Fibroblast of lung (primary cell): ENCODE data around the gene LMO4. TPM values are rescaled to one million over a fixed set of nuclear protein-coding genes. Genes with fewer than 3 reads are reported as not detected.

Experiments
- DNase-seq, 2 donors: peaks; one replicate each; pipeline versions ENCODE4 v3.0.0 to v3.0.0-alpha.2; 2010; ENCODE audit warnings: low read depth in 2 of 2
- H2AFZ ChIP-seq: 2 replicates; pipeline ENCODE4 v1.5.1; 2012; ENCODE audit warnings: low read length, control low read depth, inconsistent platforms
- H3K27ac ChIP-seq: 2 replicates; pipeline ENCODE4 v1.5.1; 2011; ENCODE audit warnings: low read length, control low read depth; ENCODE audit not compliant: insufficient read depth
- H3K27me3 ChIP-seq: 2 replicates; pipeline ENCODE4 v1.5.1; 2011; ENCODE audit warnings: mild to moderate bottlenecking, low read length; ENCODE audit not compliant: control insufficient read depth, insufficient read depth
- H3K36me3 ChIP-seq: 2 replicates; pipeline ENCODE4 v1.5.1; 2011; ENCODE audit warnings: low read length; ENCODE audit not compliant: control insufficient read depth, insufficient read depth
- H3K4me1 ChIP-seq: 2 replicates; pipeline ENCODE4 v1.5.1; 2011; ENCODE audit warnings: low read length; ENCODE audit not compliant: control insufficient read depth, insufficient read depth; ENCODE audit errors: extremely low read depth
- H3K4me2 ChIP-seq: 2 replicates; pipeline ENCODE4 v1.5.1; 2011; ENCODE audit warnings: low read length, control low read depth; ENCODE audit not compliant: insufficient read depth; ENCODE audit errors: extremely low read depth
- H3K4me3 ChIP-seq, 4 experiments: fragments of 200-600 bp in 1 of 4; sonication (generic) in 1 of 4; replicated peaks in 1 of 4; 2 replicates each; pipeline ENCODE4 v1.5.1; 2011 to 2016; ENCODE audit warnings: low read length in 4 of 4, low read depth in 3 of 4, mild to moderate bottlenecking in 3 of 4, control low read depth in 2 of 4, inconsistent platforms in 1 of 4, mixed read lengths in 1 of 4; ENCODE audit not compliant: insufficient read depth in 1 of 4; ENCODE audit errors: control extremely low read depth in 1 of 4
- H3K79me2 ChIP-seq: 2 replicates; pipeline ENCODE4 v1.5.1; 2012; ENCODE audit warnings: mild to moderate bottlenecking, low read length, inconsistent platforms; ENCODE audit not compliant: control insufficient read depth, insufficient read depth
- H3K9ac ChIP-seq: 2 replicates; pipeline ENCODE4 v1.5.1; 2011; ENCODE audit warnings: mild to moderate bottlenecking, low read length, control low read depth; ENCODE audit not compliant: insufficient read depth
- H3K9me3 ChIP-seq: 2 replicates; pipeline ENCODE4 v1.5.1; 2012; ENCODE audit warnings: low read depth, low read length; ENCODE audit not compliant: control insufficient read depth, insufficient read depth
- H4K20me1 ChIP-seq: 2 replicates; pipeline ENCODE4 v1.5.1; 2011; ENCODE audit warnings: low read length; ENCODE audit not compliant: control insufficient read depth, insufficient read depth; ENCODE audit errors: extremely low read depth
- CTCF ChIP-seq, 2 donors: IDR thresholded peaks in 1 of 2; conservative IDR thresholded peaks in 1 of 2; 1 replicate in 1 of 2; 2 replicates in 1 of 2; pipeline ENCODE4 v1.5.1; 2011 to 2012; ENCODE audit warnings: low read length in 2 of 2, control low read depth in 1 of 2, inconsistent platforms in 1 of 2, low read depth in 1 of 2, mild to moderate bottlenecking in 1 of 2
- EZH2 ChIP-seq: IDR thresholded peaks from 2 replicates; pipeline ENCODE4 v1.5.1; 2012; ENCODE audit warnings: low read length, control low read depth, mild to moderate bottlenecking; ENCODE audit errors: missing control alignments
- polyA minus RNA-seq: library from RNA; depleted of rRNA, polyadenylated mRNA; stranded (reverse); fragments of >200 nt; gene quantifications from 2 replicates; pipeline ENCODE4 v1.2.3, GENCODE V29; 2011; ENCODE audit warnings: low replicate concordance
- polyA plus RNA-seq, 2 donors: library from polyadenylated mRNA; depleted of rRNA in 1 of 2; stranded (reverse) in 1 of 2; unstranded in 1 of 2; fragments of >200 nt; gene quantifications; 2 replicates each; pipeline ENCODE4 v1.2.1, GENCODE V29; 2011 to 2012; ENCODE audit warnings: missing spikeins in 1 of 2
- total RNA-seq: library from RNA; depleted of rRNA; stranded (reverse); fragments of >200 nt; gene quantifications from 2 replicates; pipeline ENCODE4 v1.2.1, GENCODE V29; 2014

The LMO4 gene
- total RNA-seq (54.4 and 61.9 TPM in 2 replicates), polyA plus RNA-seq (91.4 and 101 TPM in 2 replicates), polyA minus RNA-seq (35.6 and 41.9 TPM in 2 replicates)
- 65.2 and 72.5 TPM in 2 replicates for polyA plus RNA-seq (2012)

- Histone ChIP-seq H3K79me2 (peaks cover 41% of the 10 kb centered on the region), H3K27ac (peak within 1 kb of the TSS; percentile 92), H3K4me2 (peak within 1 kb of the TSS; percentile 99), H3K9ac (peak within 1 kb of the TSS; percentile 86), H3K36me3 (no peaks in the 10 kb centered on the region), H4K20me1 (no peaks in the 10 kb centered on the region), H2AFZ (peak within 1 kb of the TSS; percentile 94), H3K4me1 (peaks cover 5% of the 10 kb centered on the region), H3K27me3 (no peaks in the 10 kb centered on the region), H3K9me3 (no peaks in the 10 kb centered on the region), H3K4me3 (peak within 1 kb of the TSS; percentile 82 to 95 (median 87))
- TF ChIP-seq EZH2 (no peak), CTCF (conservative IDR thresholded peaks at IDR 0.05 in 1 of 2, IDR thresholded peaks at IDR 0.05 in 1 of 2; ENCODE audit: low read depth in 1 of 2, low read length in 2 of 2) (no peak)
- DNase-seq = peak; percentile 98 to 99
Measured at GRCh38 chr1:87328272-87329050, at the start of gene LMO4. Gene LMO4 (plus strand): TSS chr1:87328880. CDS start chr1:87332016, 3,136 bp downstream.

DNA sequence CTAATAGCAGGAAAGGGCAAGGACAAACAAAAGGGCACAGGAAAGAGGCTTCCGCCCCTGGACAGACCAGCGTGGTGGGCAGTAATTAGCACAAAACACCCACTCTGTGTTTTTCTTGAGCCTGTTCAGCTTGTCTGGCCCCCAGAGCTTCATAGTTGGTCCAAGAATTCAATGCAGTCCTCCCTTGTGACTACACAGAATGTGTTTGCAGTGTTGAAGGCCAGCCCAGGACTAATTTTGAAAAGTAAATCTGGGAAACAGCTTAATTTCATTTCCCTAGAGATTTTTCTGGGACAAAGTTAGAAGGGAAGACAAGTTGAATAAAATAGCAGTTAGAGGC lies 49.2 kb upstream of the LMO4 start:
- Histone ChIP-seq H3K4me1 (no peaks in the 10 kb centered on the region), H4K20me1 (no peaks in the 10 kb centered on the region), H3K4me3 (no peak overlapping the region), H2AFZ (no peak overlapping the region), H3K36me3 (no peaks in the 10 kb centered on the region), H3K9me3 (no peaks in the 10 kb centered on the region), H3K79me2 (no peaks in the 10 kb centered on the region), H3K9ac (no peak overlapping the region), H3K4me2 (no peak overlapping the region), H3K27ac (no peak overlapping the region), H3K27me3 (no peaks in the 10 kb centered on the region)
- TF ChIP-seq CTCF (conservative IDR thresholded peaks at IDR 0.05 in 1 of 2, IDR thresholded peaks at IDR 0.05 in 1 of 2; ENCODE audit: low read depth in 1 of 2, low read length in 2 of 2) = no peak
- no peak for TF ChIP-seq EZH2
- DNase-seq = peak in 1 of 2 donors; percentile 15

DNA sequence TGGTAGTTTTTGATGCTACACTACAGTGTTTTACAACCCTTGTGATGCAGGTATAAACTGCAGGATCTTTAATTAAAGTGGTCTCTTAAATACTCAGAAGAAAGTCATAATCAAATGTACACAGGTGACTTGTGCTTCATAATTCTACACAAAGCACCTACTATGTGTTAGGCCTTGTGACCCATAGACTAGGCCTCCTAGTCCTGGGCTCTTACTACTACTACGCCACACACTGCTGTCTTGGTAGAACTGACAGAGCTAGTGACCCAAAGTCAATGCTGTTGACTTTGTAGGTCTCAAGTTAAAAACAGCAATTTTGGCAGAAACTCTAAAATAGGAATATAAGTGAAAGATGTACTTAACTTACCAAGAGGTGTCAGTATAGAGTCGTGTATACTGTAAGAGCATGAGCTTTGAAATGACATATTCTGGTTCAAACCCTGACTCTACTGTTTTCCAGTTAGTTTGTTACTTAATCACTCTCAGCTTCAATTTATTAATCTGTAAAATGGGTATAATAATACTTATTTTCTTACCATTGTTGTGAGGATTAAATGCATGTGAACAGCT lies 48.6 kb upstream of the LMO4 start:
- DNase-seq = peak; percentile 16 to 42
- Histone ChIP-seq H4K20me1 (no peaks in the 10 kb centered on the region), H2AFZ (no peak overlapping the region), H3K36me3 (no peaks in the 10 kb centered on the region), H3K4me1 (no peaks in the 10 kb centered on the region), H3K79me2 (no peaks in the 10 kb centered on the region), H3K27ac (no peak overlapping the region), H3K4me3 (no peak overlapping the region), H3K27me3 (no peaks in the 10 kb centered on the region), H3K9me3 (no peaks in the 10 kb centered on the region), H3K9ac (no peak overlapping the region), H3K4me2 (no peak overlapping the region)
- no peak for TF ChIP-seq EZH2
- peak in 1 of 2 donors; percentile 19 for TF ChIP-seq CTCF (conservative IDR thresholded peaks at IDR 0.05 in 1 of 2, IDR thresholded peaks at IDR 0.05 in 1 of 2; ENCODE audit: low read depth in 1 of 2, low read length in 2 of 2)
